Measurements from ENCODE around the gene LRP1B.

The LRP1B gene

GRCh38 chr2:141522048-141522447, 608.8 kb downstream of the LRP1B start:
- no peak for TF ChIP-seq CTCF (IDR thresholded peaks at IDR 0.05; ENCODE audit: low read depth, low read length, missing control alignments)
- no peak for DNase-seq (ENCODE audit: extremely low read depth, low read depth)
- no peak overlapping the region for H3K4me3 ChIP-seq (replicated peaks; ENCODE audit: low read depth, low read length)

GRCh38 chr2:141519906-141520305, 610.9 kb downstream of the LRP1B start:
- DNase-seq (ENCODE audit: extremely low read depth, low read depth), result no peak
- TF ChIP-seq CTCF (IDR thresholded peaks at IDR 0.05; ENCODE audit: low read depth, low read length, missing control alignments), result no peak
- no peak overlapping the region for H3K4me3 ChIP-seq (replicated peaks; ENCODE audit: low read depth, low read length)

GRCh38 chr2:141517852-141518421, 612.9 kb downstream of the LRP1B start:
- no peak for DNase-seq (ENCODE audit: extremely low read depth, low read depth)
- TF ChIP-seq CTCF (IDR thresholded peaks at IDR 0.05; ENCODE audit: low read depth, low read length, missing control alignments), result no peak
- no peak overlapping the region for H3K4me3 ChIP-seq (replicated peaks; ENCODE audit: low read depth, low read length)

- H3K4me3 ChIP-seq (replicated peaks; ENCODE audit: low read depth, low read length), result no peak overlapping the region
- no peak for DNase-seq (ENCODE audit: extremely low read depth, low read depth)
- no peak for TF ChIP-seq CTCF (IDR thresholded peaks at IDR 0.05; ENCODE audit: low read depth, low read length, missing control alignments)
These were observed 613.5 kb downstream of the LRP1B start for GRCh38 chr2:141517180-141517851.

GRCh38 chr2:141515931-141516330, 614.9 kb downstream of the LRP1B start:
- no peak for TF ChIP-seq CTCF (IDR thresholded peaks at IDR 0.05; ENCODE audit: low read depth, low read length, missing control alignments)
- H3K4me3 ChIP-seq (replicated peaks; ENCODE audit: low read depth, low read length), result no peak overlapping the region
- no peak for DNase-seq (ENCODE audit: extremely low read depth, low read depth)

- no peak for DNase-seq (ENCODE audit: extremely low read depth, low read depth)
- no peak for TF ChIP-seq CTCF (IDR thresholded peaks at IDR 0.05; ENCODE audit: low read depth, low read length, missing control alignments)
- H3K4me3 ChIP-seq (replicated peaks; ENCODE audit: low read depth, low read length), result no peak overlapping the region
These were observed 617.0 kb downstream of the LRP1B start for GRCh38 chr2:141513853-141514252.
